Measurements from ENCODE around the gene NAV3.

The NAV3 gene

DNA sequence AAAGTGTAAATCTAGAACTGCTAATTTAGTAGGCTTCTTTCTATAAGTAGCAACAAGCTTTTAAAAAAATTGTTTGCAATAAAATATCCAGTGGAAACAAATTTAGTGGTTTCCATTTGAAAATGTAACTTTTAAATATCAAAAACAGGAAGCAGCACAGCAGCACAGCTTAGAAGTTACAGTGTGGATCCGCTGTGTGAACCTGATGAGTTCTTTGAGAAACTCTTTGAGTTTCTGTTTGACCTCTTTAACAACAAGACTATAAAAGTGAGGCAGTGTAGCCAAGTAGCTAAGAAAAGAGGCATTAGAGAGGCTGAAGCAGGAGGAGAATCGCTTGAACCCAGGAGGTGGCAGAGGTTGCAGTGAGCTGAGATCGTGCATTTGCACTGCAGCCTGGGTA, 178.3 kb downstream of the NAV3 start:
- Mint-ChIP-seq H3K4me3 (no peak overlapping the region), H3K36me3 (no peaks in the 10 kb centered on the region), H3K27ac (no peak overlapping the region), H3K9me3 (peaks cover 1% of the 10 kb centered on the region), H3K27me3 (no peaks in the 10 kb centered on the region), H3K4me1 (no peaks in the 10 kb centered on the region)

DNA sequence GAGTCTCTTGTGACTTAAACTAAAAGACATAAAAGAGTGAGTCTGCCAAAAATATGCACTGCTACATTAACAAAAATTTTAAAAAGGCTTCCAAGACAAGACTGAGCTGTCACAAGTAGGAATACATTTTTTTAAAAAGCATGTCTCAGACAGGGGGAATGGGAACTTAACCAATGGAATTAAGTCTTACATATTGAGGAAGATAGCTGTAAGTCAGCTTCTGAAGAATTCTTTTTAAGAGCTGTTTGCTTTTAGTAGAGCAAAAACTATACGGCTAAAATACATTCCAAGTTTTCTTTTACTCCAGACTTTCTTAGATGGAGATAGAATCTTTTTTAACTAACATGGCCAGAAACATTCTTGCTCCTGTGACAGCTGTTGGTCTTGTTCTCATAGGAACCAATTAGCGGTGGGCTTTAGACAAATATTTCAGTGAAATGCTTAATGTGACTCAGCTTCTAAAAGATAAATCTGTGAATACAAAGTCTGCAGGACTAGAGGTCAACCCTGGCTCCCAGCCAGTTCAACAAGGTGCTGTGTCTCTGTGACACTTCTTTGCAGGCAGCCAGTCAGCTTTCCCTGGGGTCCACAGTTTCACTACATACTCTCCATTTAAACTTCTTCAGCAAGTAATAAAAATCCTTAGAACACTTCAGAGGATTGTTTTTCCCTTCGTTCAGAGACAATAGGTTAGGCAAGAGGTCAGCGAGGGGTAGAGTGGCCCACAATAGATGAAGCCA, 187.6 kb downstream of the NAV3 start:
- H3K27ac Mint-ChIP-seq, result no peak overlapping the region

DNA sequence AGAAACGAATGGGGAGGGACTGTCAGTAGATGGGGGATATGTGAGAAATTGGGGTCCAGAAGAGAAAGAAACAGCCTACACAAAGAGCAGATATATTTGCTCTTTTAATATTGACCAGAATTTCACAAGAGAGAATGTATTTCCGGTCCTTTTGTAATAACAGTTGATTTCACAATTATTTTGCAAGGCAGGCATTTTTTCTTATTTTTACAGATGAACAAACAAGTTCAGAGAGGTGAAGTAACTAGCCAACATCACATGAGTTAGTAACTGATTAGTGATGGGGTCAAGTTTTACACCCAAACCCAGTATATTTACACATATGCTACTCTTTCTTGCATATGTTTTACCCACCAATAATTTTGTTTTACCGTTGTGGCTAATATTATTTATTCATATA, 188.2 kb downstream of the NAV3 start:
- Mint-ChIP-seq H3K4me3 (no peak overlapping the region), H3K4me1 (no peaks in the 10 kb centered on the region), H3K27ac (no peak overlapping the region), H3K27me3 (no peaks in the 10 kb centered on the region), H3K9me3 (peaks cover 5% of the 10 kb centered on the region), H3K36me3 (no peaks in the 10 kb centered on the region)

More for the DNA sequence above, 187.6 kb downstream of the NAV3 start:
- peaks cover 4% of the 10 kb centered on the region for H3K9me3 Mint-ChIP-seq
- no peaks in the 10 kb centered on the region for H3K4me1 Mint-ChIP-seq
- H3K27me3 Mint-ChIP-seq, result no peaks in the 10 kb centered on the region
- no peak overlapping the region for H3K4me3 Mint-ChIP-seq
- H3K36me3 Mint-ChIP-seq, result no peaks in the 10 kb centered on the region

DNA sequence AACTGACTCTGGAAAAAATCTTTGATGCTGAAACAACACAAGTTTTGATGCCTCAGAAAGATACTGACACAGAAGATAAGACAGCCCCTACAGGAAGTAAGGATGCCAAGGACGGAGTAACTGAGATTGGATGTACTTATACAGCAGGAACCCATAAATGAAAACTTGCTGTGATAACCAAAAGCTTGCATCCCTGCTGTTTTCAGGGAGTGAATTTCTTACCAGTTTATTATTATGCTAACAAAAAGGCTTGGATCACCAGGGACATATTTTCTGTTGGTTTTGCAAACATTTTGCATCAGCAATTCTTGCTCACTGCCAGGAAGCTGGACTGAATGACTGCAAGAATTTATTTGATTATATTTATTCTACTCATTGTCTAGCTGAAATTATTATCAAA, 197.7 kb downstream of the NAV3 start:
- Mint-ChIP-seq H3K4me3 (no peak overlapping the region), H3K27ac (no peak overlapping the region), H3K27me3 (no peaks in the 10 kb centered on the region), H3K9me3 (peaks cover 24% of the 10 kb centered on the region), H3K4me1 (no peaks in the 10 kb centered on the region), H3K36me3 (no peaks in the 10 kb centered on the region)

DNA sequence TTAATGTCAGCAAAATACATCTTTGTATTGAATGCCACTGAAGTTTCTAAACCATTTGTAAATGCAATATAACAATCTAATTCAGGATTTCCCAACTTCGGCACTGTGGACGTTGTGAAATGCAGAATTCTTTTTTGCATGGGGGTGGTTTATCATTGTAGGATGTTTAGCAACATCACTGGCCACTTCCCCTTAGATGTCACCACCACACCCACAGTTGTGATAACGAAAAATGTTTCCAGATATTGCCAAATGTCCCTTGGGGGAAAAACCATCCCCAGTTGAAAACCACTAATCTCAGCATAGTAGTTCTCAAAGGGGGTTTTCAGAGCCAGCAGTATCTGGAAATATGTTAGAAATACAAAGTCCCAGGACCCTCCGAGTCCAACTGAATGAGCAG, 203.3 kb downstream of the NAV3 start:
- H3K36me3 Mint-ChIP-seq, result no peaks in the 10 kb centered on the region
- H3K9me3 Mint-ChIP-seq, result peaks cover 10% of the 10 kb centered on the region
- H3K27me3 Mint-ChIP-seq, result no peaks in the 10 kb centered on the region
- no peak overlapping the region for H3K4me3 Mint-ChIP-seq
- no peak overlapping the region for H3K27ac Mint-ChIP-seq
- no peaks in the 10 kb centered on the region for H3K4me1 Mint-ChIP-seq

DNA sequence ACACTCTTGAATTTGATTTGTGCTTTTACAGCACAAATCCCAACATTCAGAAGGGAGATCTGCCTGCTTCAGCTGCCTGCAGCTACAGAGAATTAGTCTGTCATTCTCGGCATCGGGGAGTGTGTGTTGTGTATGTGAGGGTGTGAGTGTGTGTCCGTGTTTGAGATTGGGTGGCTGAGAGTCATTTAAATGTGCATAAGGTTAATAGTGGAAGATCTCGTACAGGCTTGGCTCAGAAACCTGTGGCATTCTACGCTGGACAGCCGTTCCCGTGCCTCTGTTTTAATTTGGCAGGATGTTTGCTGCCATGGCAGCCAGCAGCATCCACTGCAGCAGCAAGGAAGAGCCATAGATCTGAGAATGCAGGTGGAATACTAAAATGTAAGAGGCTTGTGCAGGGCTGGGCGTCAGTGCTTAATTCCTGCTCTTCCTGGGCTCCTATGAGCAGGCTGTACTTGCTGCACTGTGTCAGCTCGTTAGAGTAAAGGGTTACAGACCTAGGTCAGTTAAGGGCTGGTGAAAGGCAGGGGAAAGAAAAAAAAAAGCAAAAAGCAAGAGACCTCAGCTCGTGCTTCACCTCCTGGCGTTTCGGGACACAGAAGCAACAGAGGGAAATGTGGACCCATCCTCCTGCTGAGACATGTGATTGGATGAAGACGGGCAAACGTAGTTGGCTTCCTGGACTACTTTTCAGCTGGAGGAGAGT, 205.4 kb downstream of the NAV3 start:
- H3K4me3 Mint-ChIP-seq, result no peak overlapping the region
- H3K36me3 Mint-ChIP-seq, result no peaks in the 10 kb centered on the region
- no peak overlapping the region for H3K27ac Mint-ChIP-seq
- H3K4me1 Mint-ChIP-seq, result no peaks in the 10 kb centered on the region
- peaks cover 4% of the 10 kb centered on the region for H3K9me3 Mint-ChIP-seq
- H3K27me3 Mint-ChIP-seq, result no peaks in the 10 kb centered on the region

DNA sequence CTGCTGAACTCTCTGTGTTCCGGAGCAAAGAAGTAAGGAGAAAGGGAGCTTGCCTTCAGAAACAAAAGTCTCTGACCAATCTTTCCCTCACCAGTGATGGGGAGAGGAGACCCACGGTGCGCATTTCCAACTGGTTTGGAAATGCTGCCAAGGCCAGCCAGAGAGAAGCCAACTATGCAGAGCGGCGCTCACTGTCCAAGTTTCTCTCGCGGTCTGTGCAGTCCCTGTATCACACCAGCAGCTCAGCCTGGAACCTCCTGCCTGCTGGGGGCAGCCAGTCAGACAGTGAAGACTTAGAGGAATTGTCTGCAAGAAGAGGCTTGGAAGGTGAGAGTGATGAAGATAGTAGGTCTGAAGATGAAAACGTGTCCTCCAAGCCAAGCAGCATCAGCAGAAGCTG, 206.2 kb downstream of the NAV3 start:
- no peaks in the 10 kb centered on the region for H3K9me3 Mint-ChIP-seq
- no peaks in the 10 kb centered on the region for H3K4me1 Mint-ChIP-seq
- no peak overlapping the region for H3K4me3 Mint-ChIP-seq
- no peak overlapping the region for H3K27ac Mint-ChIP-seq
- H3K27me3 Mint-ChIP-seq, result no peaks in the 10 kb centered on the region
- no peaks in the 10 kb centered on the region for H3K36me3 Mint-ChIP-seq

DNA sequence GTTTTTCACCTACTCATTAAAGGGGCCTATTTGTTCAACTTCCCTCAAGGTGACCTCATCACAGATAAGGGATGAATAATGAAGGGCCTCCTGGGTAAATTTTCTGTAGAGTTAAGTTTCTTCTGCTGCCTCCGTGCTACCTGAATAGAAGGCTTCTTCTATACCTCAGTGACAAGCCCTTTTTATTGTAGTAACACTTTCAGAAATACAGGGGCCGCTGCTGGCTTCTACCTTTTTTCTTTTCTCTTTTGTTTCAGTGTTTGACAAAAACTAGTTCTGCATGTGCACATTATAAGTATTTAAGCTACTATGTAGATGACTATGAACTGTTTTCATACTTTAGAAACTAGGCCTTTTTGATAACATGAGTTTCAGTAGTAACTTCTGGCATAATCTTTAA, 207.0 kb downstream of the NAV3 start:
- H3K4me1 Mint-ChIP-seq, result no peaks in the 10 kb centered on the region
- no peaks in the 10 kb centered on the region for H3K36me3 Mint-ChIP-seq
- H3K27ac Mint-ChIP-seq, result no peak overlapping the region
- no peaks in the 10 kb centered on the region for H3K9me3 Mint-ChIP-seq
- no peaks in the 10 kb centered on the region for H3K27me3 Mint-ChIP-seq
- no peak overlapping the region for H3K4me3 Mint-ChIP-seq

DNA sequence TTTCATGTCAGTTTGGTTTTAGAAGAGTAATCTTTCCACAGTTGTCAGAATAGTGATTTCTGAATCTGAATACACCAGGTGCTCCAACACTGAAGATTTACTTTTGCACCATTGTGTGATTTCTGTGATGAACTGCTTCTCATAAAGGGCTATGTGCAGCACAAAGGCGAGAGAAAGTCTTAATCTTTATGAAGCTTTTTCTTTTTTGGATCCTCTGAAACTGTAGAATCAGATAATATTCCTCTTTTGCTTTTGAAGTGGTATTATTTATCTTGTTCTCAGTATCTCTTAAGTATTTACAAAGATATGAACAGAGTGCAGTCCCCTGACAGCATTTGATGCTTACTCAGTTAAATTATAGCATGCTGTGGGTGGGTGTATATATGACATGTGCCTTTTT, 207.8 kb downstream of the NAV3 start:
- H3K36me3 Mint-ChIP-seq, result no peaks in the 10 kb centered on the region
- H3K27ac Mint-ChIP-seq, result no peak overlapping the region
- no peak overlapping the region for H3K4me3 Mint-ChIP-seq
- no peaks in the 10 kb centered on the region for H3K9me3 Mint-ChIP-seq
- no peaks in the 10 kb centered on the region for H3K27me3 Mint-ChIP-seq
- no peaks in the 10 kb centered on the region for H3K4me1 Mint-ChIP-seq

DNA sequence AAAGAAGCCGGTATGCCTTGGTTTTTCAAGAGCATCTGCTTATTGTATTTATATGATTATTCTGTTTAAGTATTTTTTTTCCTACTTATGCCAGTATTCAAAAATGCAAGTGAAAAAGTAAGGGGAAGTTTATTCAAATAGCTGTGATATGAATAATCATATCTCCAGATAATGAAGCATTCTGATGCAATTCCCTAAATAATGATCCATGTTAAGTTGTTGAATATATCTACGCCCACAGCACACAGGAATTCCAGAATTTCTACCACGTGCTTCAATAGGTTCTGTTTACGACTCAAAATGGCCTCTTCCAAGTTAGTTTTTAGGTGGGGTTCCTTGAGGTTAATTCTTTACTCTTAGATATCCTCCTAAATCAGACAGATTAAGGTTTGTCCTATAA, 208.3 kb downstream of the NAV3 start:
- Mint-ChIP-seq H3K27me3 (no peaks in the 10 kb centered on the region), H3K4me1 (no peaks in the 10 kb centered on the region), H3K27ac (no peak overlapping the region), H3K36me3 (no peaks in the 10 kb centered on the region), H3K4me3 (no peak overlapping the region), H3K9me3 (no peaks in the 10 kb centered on the region)

DNA sequence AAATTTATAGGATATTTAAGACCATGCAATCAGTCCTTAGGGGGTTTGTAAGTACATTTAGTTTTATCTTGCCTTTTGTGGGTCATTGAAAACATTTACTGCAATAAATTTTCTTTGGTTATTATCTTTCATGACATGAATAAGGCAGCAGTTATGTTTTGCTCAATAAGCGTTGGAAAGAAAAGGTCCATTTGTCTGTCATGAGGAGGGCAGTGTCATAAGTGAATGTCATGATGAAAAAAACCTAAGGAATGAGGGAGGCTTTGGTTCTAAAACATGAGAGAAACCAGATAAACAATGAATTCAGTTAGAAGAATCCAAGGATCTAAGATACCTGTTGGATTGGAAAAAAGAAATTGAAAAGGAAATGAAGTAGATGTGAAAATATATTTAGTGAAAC, 209.4 kb downstream of the NAV3 start:
- Mint-ChIP-seq H3K9me3 (peaks cover 6% of the 10 kb centered on the region), H3K27me3 (no peaks in the 10 kb centered on the region), H3K4me1 (no peaks in the 10 kb centered on the region), H3K4me3 (no peak overlapping the region), H3K27ac (no peak overlapping the region), H3K36me3 (no peaks in the 10 kb centered on the region)

DNA sequence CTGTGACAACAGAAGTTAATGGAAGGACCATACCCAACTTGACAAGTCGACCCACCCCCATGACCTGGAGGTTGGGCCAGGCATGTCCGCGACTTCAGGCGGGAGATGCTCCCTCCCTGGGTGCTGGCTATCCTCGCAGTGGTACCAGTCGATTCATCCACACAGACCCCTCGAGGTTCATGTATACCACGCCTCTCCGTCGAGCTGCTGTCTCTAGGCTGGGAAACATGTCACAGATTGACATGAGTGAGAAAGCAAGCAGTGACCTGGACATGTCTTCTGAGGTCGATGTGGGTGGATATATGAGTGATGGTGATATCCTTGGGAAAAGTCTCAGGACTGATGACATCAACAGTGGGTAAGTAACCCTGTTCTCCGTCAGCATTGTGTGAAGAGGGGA, 220.1 kb downstream of the NAV3 start:
- Mint-ChIP-seq H3K4me1 (no peaks in the 10 kb centered on the region), H3K27ac (no peak overlapping the region), H3K36me3 (peaks cover 2% of the 10 kb centered on the region), H3K4me3 (no peak overlapping the region), H3K9me3 (peaks cover 13% of the 10 kb centered on the region), H3K27me3 (no peaks in the 10 kb centered on the region)

DNA sequence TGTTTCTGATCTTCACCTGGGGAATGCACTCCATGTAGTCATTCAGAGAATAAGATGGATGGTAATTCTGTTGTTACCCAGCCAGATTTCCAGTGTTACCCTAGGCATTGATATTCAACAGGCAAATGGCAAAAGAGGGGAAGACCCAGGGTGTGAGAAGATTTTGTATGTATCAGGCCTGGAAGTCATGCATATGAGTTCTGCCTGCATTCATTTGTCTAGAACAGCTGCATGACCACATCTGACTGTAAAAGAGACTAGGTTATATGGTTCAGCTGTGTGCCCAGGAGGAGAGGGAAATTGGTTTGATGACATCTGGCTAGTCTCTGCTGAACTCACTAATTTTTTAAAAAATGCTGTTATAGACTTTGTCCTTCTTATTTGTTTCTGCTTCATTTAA, 224.9 kb downstream of the NAV3 start:
- Mint-ChIP-seq H3K9me3 (no peaks in the 10 kb centered on the region), H3K4me3 (no peak overlapping the region), H3K27ac (no peak overlapping the region), H3K4me1 (no peaks in the 10 kb centered on the region), H3K27me3 (no peaks in the 10 kb centered on the region), H3K36me3 (no peaks in the 10 kb centered on the region)

DNA sequence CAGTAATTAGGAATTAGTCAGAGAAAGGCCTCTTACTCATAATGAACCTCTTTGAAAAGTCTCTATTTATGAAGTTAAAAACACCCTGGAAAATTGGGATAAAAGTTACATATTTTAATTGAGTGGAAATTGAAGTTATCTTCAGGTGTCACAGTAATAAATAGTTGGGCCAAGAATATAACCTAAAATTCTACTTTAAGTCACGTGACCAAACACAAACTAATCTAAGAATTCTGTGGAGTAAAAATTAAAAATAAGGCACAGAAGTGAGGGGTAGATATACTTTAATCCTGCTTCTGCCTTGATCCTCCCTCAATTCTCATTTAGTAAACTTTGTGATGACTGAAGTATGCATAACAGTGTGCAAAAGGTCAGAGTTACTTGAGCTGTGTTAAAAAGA, 226.4 kb downstream of the NAV3 start:
- no peak overlapping the region for H3K4me3 Mint-ChIP-seq
- H3K36me3 Mint-ChIP-seq, result no peaks in the 10 kb centered on the region
- H3K9me3 Mint-ChIP-seq, result no peaks in the 10 kb centered on the region
- H3K27ac Mint-ChIP-seq, result no peak overlapping the region
- no peaks in the 10 kb centered on the region for H3K27me3 Mint-ChIP-seq
- no peaks in the 10 kb centered on the region for H3K4me1 Mint-ChIP-seq

DNA sequence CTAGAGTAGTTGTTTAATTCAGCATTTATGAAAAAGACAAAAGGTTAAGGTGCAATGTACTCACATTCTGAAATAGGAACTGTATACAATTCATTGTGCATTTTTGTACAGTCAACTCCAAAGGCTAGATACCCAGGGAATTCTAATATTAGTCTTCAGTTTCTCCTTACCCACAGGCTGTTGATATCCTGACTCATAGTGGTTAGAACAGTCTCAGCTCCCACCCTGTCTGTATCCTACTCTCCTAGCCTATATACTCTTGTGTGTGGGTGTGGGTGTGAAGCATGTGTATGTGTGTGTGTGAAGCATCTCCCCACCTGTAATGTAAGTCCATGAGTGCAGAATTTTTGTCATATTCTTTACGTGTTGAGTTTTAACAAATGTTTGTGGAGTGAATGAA, 229.5 kb downstream of the NAV3 start:
- Mint-ChIP-seq H3K4me1 (no peaks in the 10 kb centered on the region), H3K27ac (no peak overlapping the region), H3K36me3 (no peaks in the 10 kb centered on the region), H3K4me3 (no peak overlapping the region), H3K9me3 (no peaks in the 10 kb centered on the region), H3K27me3 (no peaks in the 10 kb centered on the region)

DNA sequence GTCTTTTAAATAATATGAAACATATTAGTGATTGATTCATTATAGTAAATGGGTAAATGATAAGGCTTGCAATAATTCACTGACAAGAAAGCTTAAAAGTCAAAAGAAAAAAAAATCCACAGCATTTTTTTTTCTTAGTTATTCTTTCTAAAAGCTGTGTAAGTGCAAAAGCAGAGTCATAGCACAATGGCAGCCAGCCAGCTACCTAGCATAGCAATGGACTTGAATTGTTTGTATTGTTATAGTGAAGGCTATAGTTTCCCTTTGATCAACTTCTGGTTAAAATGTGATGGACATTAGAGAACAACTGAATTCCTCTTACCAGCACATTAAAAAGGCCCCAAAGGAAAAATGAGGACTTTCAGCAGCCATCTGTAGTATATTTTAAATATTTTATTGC, 232.1 kb downstream of the NAV3 start:
- no peaks in the 10 kb centered on the region for H3K36me3 Mint-ChIP-seq
- H3K4me3 Mint-ChIP-seq, result no peak overlapping the region
- H3K27me3 Mint-ChIP-seq, result no peaks in the 10 kb centered on the region
- H3K9me3 Mint-ChIP-seq, result no peaks in the 10 kb centered on the region
- no peak overlapping the region for H3K27ac Mint-ChIP-seq
- no peaks in the 10 kb centered on the region for H3K4me1 Mint-ChIP-seq

All from activated naive CD4-positive, alpha-beta T cell treated with anti-CD3 and anti-CD28 coated beads, Interleukin-2, amount 50 U/mL, for 24 hours (primary cell).